D721Med (cell line): ENCODE data around the gene CHST11.

Experiments used
- DNase-seq: peaks from one replicate; pipeline ENCODE4 v3.0.0; 2011; ENCODE audit warnings: low spot score; ENCODE audit not compliant: insufficient read length
- FAIRE-seq: peaks from 2 replicates; lab custom pipeline; 2011; peaks lifted over from hg19 to GRCh38; lab: Jason Lieb, UNC
- TF ChIP-seq, protein P1 (sequence below): IDR thresholded peaks from 2 replicates; pipeline ENCODE4 v1.5.1; 2012; ENCODE audit warnings: mild to moderate bottlenecking, control low read depth; ENCODE audit not compliant: insufficient read depth; ENCODE audit errors: missing control alignments

The CHST11 gene

DNA sequence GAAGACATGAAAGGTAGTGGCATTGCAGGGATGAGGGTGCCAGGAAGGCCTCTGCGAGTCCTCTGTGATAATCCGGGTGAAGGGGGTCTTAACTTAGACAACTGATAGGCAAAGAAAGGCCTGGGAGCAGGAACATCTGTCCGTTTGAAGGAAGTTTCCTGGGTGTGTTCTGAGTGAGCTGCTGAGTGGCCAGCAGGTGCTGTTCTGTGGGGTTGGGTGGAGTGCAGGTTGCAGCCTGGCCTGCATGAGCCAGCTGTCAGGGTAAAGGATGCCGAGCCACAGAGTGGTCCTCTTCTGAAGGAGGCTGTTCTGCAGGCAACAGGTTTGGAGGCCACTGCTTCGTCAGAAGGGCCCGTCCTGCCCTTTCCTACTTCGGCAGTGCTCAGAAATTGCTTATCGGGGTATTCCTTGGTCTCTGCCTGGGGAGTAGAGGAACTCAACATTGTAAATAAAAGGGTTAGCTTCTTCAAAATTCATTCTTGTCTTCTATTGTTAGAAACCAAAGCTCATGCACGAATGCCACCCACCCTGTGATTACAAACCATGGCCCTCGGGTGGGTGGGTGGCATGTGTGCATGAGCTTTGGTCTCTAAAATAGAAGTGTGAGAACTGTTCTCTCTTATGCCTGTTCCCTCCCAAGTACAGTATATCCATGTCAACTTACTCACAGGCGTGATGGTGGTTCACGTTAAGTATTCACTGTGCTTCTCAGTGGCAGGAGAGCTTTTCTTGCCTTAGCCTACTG is 118.9 kb downstream of the CHST11 start:
- TF ChIP-seq, protein P1, sequence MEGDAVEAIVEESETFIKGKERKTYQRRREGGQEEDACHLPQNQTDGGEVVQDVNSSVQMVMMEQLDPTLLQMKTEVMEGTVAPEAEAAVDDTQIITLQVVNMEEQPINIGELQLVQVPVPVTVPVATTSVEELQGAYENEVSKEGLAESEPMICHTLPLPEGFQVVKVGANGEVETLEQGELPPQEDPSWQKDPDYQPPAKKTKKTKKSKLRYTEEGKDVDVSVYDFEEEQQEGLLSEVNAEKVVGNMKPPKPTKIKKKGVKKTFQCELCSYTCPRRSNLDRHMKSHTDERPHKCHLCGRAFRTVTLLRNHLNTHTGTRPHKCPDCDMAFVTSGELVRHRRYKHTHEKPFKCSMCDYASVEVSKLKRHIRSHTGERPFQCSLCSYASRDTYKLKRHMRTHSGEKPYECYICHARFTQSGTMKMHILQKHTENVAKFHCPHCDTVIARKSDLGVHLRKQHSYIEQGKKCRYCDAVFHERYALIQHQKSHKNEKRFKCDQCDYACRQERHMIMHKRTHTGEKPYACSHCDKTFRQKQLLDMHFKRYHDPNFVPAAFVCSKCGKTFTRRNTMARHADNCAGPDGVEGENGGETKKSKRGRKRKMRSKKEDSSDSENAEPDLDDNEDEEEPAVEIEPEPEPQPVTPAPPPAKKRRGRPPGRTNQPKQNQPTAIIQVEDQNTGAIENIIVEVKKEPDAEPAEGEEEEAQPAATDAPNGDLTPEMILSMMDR, result no peak
- no peak for DNase-seq
- no peak for FAIRE-seq

DNA sequence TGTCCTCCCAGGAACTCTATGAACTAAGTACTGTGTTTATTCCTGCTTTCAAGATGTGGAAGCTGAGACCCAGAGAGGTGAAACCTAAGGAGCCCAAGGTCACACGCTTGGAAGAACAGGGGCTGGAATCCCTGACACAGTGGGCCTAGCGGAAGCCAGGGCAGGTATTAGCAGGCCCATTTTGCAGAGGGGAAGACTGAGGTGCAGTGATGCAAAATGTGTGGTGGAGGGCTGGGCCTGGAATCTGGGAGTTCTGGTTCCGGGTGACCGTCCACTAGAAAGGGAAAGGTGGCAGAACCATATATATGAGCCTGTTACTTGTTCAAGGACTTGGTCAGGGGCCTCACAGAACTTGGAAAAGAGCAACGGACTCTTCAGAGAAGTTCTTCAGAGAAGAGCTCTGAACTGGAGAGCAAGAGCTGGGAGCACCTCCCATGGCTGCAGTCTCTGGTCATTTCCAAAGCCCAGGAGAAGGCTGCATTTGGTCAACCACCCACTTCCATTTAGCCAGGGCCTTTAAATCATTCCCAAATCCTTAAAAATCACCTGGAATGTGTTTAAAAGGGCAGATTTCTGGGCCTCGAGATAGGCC is 119.5 kb downstream of the CHST11 start:
- FAIRE-seq, result no peak
- no peak for DNase-seq
- TF ChIP-seq, protein P1, result no peak

DNA sequence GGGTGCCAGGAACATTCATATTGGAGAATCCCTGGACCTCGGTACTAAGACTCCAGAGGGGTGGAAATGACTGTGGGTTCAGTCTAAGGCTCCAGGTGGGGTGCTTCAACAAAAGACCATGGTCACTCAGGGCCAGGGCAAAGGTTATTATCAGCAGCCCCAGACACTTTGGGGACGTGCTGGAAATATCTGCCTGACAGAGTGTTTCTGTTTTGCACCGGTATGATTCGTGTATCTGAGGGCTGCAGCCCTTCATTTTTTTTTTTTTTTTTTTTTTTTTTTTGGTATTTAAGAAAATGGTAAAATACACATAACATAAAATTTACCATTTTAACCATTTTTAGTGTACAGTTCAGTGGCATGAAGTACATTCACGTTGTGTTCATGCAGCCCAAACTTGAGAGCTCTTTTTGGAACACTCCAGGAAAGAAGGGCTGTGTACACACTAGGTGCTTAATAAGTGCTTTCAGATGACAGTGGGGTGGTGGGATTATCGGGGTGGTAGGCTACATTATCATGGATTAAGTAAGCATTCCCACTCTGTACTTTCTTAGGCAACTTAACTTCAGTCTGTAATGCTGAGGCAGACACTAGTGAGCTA is 120.3 kb downstream of the CHST11 start:
- DNase-seq (no peak), FAIRE-seq (no peak)
- TF ChIP-seq, protein P1, result no peak

DNA sequence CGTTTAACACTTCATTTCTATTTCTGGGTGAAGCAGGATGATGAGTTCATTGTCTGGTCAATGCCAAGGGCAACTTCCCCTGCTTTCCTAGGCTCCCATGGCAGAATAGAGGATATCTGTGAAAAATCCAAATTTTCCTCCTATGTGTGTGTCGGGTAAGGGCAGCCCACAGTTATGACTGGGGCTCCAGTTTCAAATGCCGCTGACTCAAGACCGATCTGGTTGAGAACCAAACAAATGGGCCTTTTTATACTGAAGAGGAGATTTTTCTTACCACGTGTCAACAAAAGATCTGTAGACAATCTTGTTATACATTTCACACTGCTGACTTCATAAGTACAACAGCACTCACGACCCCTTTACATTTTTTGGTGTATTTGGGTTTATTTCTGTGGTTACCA is 120.8 kb downstream of the CHST11 start:
- DNase-seq, result no peak
- FAIRE-seq, result no peak
- TF ChIP-seq, protein P1, result no peak

DNA sequence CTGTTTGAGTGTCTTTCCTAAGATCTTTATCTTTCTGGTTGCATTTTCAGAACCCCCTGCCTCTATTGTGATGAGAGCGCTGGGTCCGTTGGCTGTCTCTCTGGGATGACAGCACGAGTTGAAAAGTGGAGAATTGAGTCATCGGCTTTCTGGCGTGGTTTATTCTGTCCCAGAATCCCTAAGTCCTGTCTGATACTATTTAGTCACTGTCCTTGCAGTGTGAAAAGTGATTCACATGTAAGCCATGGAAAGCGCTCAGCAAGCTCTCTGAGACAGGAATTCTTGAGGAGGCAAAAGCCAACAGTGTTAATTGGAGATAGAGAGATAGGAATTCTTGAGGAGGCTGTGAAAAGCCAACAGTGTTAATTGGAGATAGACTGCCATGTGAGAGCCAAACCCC is 121.7 kb downstream of the CHST11 start:
- TF ChIP-seq, protein P1, result no peak
- FAIRE-seq, result no peak
- DNase-seq, result no peak

DNA sequence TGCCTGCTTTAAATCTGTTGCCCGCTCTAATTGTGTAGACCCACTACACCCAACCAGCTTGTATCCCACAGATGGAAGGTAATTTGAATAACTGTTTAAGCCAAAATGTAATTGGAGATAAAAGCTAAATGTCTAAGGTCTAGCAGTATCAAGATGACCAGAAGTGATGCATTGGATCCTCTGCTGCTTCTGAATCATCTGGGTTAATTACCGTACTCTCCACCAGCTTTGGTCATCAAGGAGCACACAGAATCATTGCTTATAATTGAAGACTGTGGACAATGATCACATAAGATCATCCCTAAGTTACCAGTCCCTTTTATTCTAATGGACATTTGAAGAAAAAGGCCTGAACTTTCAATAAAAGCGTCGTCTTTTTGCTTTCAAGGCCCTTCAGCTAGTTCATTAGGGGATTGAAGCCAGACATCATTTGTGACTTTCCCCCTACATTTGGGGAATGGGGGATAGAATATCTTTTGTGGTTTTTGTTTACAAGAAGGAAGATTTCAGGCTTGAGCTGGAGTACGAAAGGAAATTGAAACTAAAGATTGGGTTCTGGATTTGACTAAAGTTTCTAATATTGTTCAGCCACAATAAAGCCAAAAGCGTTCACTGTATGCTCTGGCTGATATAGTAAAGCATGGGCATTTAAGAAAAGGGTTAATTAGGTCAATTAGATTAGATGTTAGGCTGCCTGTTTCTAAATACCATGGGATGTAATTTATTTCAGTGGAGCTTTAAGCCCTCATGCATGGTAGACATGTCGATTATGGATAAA is 123.2 kb downstream of the CHST11 start:
- no peak for DNase-seq
- TF ChIP-seq, protein P1, result no peak
- FAIRE-seq, result no peak
